Measurements from ENCODE around the gene PRMT1. TPM values are rescaled to one million over a fixed set of nuclear protein-coding genes. Genes with fewer than 3 reads are reported as not detected.
A peak's percentile ranks its signal among the peaks of the same experiment; 100 is the strongest.

PRMT1 gene
- total and polyA plus RNA-seq, 4 donors = 122 to 254 (median 127) TPM

GRCh38 chr19:49679771-49680413, 2.8 kb downstream of the PRMT1 start:
- TF ChIP-seq CTCF (IDR thresholded peaks at IDR 0.05; ENCODE audit: control extremely low read depth, extremely low read depth) = no peak
- ATAC-seq (ENCODE audit: insufficient read depth, low FRiP score) (no peak), DNase-seq (peak in 1 of 3 donors; percentile 14)
- 65 to 71% methylated on average over 10 of the region's 10 CpGs for WGBS, 2 donors
- Histone ChIP-seq H3K36me3 (ENCODE audit: control insufficient read depth in 4 of 4, insufficient read depth in 4 of 4, low read length in 4 of 4) (peaks cover 0 to 28% (median 25%) of the 10 kb centered on the region in 4 donors), H3K9ac (ENCODE audit: insufficient read depth in 1 of 2, low read length in 2 of 2) (peak overlapping the region in 1 of 2 donors; percentile 7), H3K27me3 (ENCODE audit: control insufficient read depth in 3 of 3, insufficient read depth in 3 of 3, low read length in 2 of 3) (no peaks in the 10 kb centered on the region), H3K4me3 (no peak overlapping the region), H3K27ac (ENCODE audit: low read depth in 1 of 2, low read length in 1 of 2) (no peak overlapping the region), H3K4me1 (ENCODE audit: control insufficient read depth in 5 of 5, insufficient read depth in 5 of 5, low read length in 5 of 5) (peaks cover 9 to 31% (median 16%) of the 10 kb centered on the region in 5 donors), H3K9me3 (ENCODE audit: control insufficient read depth in 4 of 4, insufficient read depth in 3 of 4, low read length in 3 of 4) (no peaks in the 10 kb centered on the region)

GRCh38 chr19:49680421-49681351, 3.6 kb downstream of the PRMT1 start:
- H3K27ac ChIP-seq (ENCODE audit: low read depth in 1 of 2, low read length in 1 of 2) = peak overlapping the region; percentile 17 to 42
- no peaks in the 10 kb centered on the region for H3K9me3 ChIP-seq (ENCODE audit: control insufficient read depth in 4 of 4, insufficient read depth in 3 of 4, low read length in 3 of 4)
- peaks cover 0 to 34% (median 29%) of the 10 kb centered on the region in 4 donors for H3K36me3 ChIP-seq (ENCODE audit: control insufficient read depth in 4 of 4, insufficient read depth in 4 of 4, low read length in 4 of 4)
- ATAC-seq (ENCODE audit: insufficient read depth, low FRiP score) = no peak
- peaks cover 9 to 31% (median 16%) of the 10 kb centered on the region in 5 donors for H3K4me1 ChIP-seq (ENCODE audit: control insufficient read depth in 5 of 5, insufficient read depth in 5 of 5, low read length in 5 of 5)
- H3K4me3 ChIP-seq = no peak overlapping the region
- H3K9ac ChIP-seq (ENCODE audit: insufficient read depth in 1 of 2, low read length in 2 of 2) = peak overlapping the region in 1 of 2 donors; percentile 7
- 36 to 40% methylated on average over 40 of the region's 40 CpGs for whole genome bisulfite sequencing, 2 donors
- H3K27me3 ChIP-seq (ENCODE audit: control insufficient read depth in 3 of 3, insufficient read depth in 3 of 3, low read length in 2 of 3) = no peaks in the 10 kb centered on the region
- peak; percentile 98 for DNase-seq
- peak; percentile 98 for TF ChIP-seq CTCF (IDR thresholded peaks at IDR 0.05; ENCODE audit: control extremely low read depth, extremely low read depth)

- 94 to 96% methylated on average over 19 of the region's 19 CpGs for WGBS, 2 donors
- Histone ChIP-seq H3K4me3 (no peak overlapping the region), H3K4me1 (ENCODE audit: control insufficient read depth in 5 of 5, insufficient read depth in 5 of 5, low read length in 5 of 5) (peaks cover 9 to 27% (median 13%) of the 10 kb centered on the region in 5 donors), H3K9ac (ENCODE audit: insufficient read depth in 1 of 2, low read length in 2 of 2) (no peak overlapping the region), H3K27ac (ENCODE audit: low read depth in 1 of 2, low read length in 1 of 2) (no peak overlapping the region), H3K27me3 (ENCODE audit: control insufficient read depth in 3 of 3, insufficient read depth in 3 of 3, low read length in 2 of 3) (no peaks in the 10 kb centered on the region), H3K36me3 (ENCODE audit: control insufficient read depth in 4 of 4, insufficient read depth in 4 of 4, low read length in 4 of 4) (peaks cover 0 to 45% (median 35%) of the 10 kb centered on the region in 4 donors), H3K9me3 (ENCODE audit: control insufficient read depth in 4 of 4, insufficient read depth in 3 of 4, low read length in 3 of 4) (no peaks in the 10 kb centered on the region)
- TF ChIP-seq CTCF (IDR thresholded peaks at IDR 0.05; ENCODE audit: control extremely low read depth, extremely low read depth) = no peak
- ATAC-seq (ENCODE audit: insufficient read depth, low FRiP score) = no peak
- DNase-seq = no peak
These were observed 4.8 kb downstream of the PRMT1 start for GRCh38 chr19:49681830-49682229.
